HG02759 (cell line): ENCODE measurements around the gene DOCK4.
"Not testable (repeated sequence)": the region's sequence is repeated elsewhere in the genome, so short reads cannot be mapped to it uniquely, and the experiment has no call there.

Source experiments
- ATAC-seq: cut with Tn5 transposase; IDR thresholded peaks from one replicate; pipeline ENCODE4 v1.9.1; 2021; ENCODE audit warnings: mild to moderate bottlenecking, moderate library complexity; ENCODE audit not compliant: unreplicated experiment

Gene DOCK4, protein sequence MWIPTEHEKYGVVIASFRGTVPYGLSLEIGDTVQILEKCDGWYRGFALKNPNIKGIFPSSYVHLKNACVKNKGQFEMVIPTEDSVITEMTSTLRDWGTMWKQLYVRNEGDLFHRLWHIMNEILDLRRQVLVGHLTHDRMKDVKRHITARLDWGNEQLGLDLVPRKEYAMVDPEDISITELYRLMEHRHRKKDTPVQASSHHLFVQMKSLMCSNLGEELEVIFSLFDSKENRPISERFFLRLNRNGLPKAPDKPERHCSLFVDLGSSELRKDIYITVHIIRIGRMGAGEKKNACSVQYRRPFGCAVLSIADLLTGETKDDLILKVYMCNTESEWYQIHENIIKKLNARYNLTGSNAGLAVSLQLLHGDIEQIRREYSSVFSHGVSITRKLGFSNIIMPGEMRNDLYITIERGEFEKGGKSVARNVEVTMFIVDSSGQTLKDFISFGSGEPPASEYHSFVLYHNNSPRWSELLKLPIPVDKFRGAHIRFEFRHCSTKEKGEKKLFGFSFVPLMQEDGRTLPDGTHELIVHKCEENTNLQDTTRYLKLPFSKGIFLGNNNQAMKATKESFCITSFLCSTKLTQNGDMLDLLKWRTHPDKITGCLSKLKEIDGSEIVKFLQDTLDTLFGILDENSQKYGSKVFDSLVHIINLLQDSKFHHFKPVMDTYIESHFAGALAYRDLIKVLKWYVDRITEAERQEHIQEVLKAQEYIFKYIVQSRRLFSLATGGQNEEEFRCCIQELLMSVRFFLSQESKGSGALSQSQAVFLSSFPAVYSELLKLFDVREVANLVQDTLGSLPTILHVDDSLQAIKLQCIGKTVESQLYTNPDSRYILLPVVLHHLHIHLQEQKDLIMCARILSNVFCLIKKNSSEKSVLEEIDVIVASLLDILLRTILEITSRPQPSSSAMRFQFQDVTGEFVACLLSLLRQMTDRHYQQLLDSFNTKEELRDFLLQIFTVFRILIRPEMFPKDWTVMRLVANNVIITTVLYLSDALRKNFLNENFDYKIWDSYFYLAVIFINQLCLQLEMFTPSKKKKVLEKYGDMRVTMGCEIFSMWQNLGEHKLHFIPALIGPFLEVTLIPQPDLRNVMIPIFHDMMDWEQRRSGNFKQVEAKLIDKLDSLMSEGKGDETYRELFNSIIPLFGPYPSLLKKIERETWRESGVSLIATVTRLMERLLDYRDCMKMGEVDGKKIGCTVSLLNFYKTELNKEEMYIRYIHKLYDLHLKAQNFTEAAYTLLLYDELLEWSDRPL (N-terminal part only)

DNA sequence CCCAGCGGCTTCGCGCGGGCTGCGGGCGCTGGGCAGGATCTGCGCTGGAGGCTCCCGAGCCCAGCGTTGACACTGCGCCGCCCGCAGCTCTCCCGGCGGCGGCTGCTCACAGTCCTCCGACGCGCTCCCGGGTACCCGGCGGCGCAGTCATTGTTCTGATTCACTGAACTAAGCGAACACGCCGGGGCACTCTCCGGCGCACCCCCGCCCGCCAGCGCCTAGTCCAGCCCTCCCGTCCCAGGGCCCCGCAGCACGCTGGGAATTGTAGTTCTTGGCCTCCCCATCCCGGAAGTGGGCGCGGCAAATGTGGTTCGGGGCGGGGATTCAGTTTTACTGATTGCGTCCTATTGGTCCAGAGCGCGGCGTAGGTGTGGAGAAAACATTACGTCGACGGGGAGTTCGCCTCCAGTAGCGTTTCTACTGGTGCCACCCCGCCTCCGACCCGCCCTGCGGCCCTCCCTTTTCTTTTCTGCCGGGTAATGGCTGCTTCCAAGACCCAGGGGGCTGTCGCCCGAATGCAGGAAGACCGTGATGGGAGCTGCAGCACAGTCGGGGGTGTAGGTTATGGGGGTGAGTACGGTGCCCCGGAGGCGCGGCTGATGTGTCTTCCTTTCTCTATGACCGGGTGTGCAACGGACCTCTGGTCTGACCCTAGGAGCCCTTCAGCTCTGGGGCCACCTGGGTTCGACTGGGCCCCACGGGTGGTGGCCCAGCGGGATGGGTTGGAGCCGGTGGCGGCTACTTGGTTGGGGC lies at the start of gene DOCK4, which contains the start of gene ZNF277:
DOCK4 (minus strand) TSS at position 162 of the 753 bp plus-strand sequence. CDS start 261 bp downstream, outside the sequence.
ZNF277 (plus strand) TSS at position 458 of the 753 bp plus-strand sequence; CDS start at position 480, 22 bp downstream.
- ATAC-seq, result peak; percentile 93

DNA sequence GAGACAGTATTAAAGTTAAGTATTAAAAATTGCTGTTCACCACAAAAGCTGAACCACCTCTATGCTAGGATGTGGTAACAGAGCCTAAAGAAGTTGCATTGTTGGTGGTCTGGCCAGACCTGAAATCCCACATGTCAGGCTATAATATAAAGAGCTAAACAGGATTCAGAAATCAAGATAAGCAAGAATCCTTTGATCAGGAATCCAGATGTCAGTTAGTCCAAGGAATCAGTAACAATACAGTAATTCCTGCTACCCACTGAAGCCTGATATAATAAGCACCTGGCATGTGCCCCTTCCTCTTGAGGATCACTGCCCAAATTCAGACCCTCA lies 49.2 kb upstream of the DOCK4 start:
- ATAC-seq, result no peak

DNA sequence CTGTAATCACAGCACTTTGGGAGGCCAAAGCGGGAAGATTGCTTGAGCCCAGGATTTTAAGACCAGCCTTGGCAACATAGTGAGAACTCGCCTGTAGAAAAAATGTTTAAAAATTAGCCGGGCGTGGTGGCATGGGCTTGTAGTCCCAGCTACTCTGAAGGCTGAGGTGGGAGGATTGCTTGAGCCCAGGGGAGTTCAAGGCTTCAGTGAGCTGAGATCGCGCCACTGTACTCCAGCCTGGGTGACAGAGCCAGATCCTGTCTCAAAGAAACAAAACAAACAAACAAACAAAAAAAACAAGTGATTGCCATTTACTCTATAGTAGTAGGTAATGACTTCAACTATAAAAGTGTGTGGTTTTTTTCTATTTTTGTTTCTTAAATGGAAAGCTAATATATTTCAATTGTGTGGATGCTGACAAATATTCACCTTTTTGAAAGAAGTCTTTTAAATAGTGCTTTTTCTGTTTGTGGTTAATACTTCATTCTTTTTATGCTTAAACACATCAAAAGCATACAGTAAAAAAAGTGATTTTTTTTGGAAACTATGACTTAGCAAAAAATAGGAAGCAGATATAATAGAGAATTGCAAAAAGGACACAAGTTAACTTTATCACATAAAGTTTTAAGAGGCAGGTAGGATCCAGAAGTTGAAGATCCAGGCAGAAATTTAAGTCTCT lies 48.6 kb upstream of the DOCK4 start:
- no peak for ATAC-seq

DNA sequence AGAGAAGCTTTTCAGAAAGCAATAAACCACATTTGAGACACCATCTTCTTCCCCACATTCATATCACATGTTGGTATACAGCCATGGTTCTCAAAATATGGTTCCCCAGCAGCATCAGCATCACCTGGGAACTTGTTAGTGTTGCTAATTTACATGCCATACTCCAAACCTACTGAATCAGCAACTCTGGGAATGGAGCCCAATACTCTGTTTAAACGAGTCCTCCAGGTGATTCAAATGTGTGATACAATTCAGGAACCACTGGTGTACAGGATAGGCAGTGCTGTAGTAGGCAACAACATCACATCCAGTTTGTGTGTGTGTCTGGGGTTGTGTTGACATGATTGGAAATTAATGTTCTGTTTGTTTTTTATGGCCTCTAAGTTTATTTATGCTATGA lies 48.0 kb upstream of the DOCK4 start:
- ATAC-seq, result no peak

DNA sequence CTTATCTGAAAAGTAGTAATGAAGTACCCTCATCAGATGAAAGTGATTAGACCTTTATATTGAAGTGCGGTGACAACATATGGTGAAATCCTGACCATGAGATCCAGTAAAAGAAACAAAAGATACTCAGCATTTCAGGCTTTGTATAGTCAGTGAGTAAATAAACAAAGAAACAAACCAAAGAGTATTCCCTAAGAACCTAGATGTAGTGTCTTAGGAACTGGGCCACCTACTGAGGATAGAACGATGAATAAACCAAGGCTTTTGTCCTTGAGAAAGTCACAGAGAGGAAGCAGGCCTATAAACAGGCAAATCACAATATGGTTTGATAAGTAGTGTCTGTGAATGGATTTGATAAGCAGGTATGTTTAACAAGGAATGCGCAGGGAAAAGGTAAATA lies 46.5 kb upstream of the DOCK4 start:
- ATAC-seq, result no peak

DNA sequence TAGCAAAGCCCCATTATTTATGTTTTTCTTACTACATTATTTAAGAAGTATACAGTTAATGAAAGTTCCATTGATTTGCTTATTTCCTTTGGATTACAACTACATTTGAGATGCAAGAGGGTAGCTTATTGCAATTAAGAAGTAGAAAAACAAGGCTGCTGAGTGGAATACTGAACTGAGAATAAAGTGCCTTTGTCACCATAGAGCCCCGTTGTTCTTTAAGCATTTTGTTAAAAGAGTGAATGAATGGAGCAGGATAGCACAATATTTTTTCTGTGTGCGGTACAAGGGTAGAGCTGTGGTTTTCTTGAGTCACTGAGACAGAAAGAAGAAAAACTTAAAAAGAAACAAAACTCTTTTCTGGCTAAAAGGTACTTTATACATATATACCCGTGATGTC lies 45.9 kb upstream of the DOCK4 start:
- no peak for ATAC-seq

DNA sequence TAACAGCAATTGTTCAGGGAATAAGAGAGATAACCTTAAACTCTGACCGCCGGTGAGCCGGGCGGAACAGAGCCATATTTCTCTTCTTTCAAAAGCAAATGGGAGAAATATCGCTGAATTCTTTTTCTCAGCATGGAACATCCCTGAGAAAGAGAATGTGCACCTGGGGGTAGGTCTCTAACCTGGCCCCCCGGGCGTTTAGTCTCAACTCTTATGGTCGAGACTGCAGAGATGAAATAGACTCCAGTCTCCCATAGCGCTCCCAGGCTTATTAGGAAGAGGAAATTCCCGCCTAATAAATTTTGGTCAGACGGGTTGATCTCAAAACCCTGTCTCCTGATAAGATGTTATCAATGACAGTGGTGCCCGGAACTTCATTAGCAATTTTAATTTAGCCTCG lies 43.8 kb upstream of the DOCK4 start:
- ATAC-seq, result not testable (repeated sequence)

DNA sequence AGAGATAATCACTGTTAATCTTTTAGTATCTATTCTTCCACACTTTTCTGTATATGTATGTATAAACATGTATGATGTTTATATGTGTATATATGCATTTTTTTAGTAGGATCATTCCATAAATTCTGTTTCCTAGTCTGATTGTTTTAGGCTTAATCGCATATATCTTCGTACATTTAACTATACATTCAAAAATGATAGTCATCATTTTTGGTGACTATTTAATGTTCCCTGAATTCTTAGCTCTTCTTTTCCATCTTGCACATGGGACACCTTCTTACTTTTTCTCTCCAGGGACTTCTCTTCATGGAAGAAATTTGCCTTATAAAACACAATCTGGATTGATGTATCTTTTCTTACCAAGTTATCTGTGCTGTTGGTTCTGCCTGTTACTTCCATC lies 42.4 kb upstream of the DOCK4 start:
- no peak for ATAC-seq

DNA sequence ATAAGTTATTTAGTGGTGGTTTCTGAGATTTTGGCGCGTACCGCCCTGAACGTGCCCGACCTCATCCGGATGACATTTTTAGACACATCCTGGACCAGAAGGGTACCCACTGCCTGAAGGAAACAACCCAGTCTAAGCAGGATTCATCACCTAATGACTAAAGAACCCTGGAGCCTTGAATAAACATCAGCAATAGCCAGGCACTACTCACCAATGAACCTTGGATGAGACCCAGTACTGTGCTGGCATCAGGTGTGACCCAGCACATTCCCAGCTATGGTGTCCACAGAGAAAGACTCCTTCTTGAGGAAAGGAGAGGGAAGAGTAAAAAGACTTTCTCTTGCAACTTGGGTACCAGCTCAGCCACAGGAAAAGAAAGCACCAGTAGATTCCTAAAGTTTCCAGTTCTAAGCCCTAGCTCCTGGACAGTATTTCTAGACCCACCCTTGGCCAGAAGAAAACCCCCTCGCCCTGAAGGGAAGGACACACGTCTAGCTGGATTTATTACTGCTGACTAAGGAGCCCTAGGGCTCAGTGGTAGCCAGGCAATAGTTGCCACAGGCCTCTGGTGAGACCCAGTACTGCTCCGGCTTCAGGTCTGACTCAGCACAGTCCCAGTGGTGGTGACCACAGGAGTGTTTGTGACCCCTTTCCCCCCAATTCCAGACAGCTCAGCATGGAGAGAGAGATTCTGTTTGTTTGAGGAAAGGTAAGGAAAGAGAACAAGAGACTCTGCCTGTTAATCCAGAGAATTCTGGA lies 32.8 kb upstream of the DOCK4 start:
- ATAC-seq, result no peak

DNA sequence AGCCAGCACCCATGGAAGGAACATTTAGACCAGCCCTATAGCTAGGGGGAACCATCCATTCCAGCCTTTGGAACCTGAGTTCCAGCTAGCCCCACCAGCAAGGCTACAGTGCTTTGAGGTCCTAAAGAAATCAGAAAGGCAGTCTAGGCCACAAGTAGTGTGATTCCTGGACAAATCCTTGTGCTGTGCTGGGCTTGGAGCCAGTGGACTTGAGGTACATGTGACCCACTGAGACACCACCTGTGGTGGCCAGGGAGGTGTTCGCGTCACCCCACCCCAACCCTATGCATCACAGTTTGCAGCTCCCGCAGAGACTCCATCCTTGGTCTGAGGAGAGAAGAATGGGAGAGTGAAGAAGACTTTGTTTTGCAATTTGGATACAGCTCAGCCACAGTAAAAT lies 32.1 kb upstream of the DOCK4 start:
- ATAC-seq, result no peak

DNA sequence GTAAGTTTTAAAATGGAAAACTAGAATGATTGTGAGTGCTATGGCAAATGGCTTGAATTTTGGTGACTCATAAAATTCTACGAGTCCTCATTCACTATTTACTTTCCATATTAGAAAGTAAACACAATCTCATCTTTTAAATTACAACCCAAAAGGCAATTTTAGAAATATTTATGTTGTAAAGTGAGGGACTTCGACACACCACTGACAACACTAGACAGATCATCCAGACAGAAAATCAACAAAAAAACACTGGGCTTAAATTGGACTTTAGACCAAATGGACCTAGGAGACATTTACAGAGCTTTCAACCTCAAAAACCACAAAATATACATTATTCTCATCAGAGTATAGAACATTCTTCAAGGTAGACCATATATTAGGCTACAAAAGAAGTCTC lies 30.4 kb upstream of the DOCK4 start:
- ATAC-seq, result no peak

DNA sequence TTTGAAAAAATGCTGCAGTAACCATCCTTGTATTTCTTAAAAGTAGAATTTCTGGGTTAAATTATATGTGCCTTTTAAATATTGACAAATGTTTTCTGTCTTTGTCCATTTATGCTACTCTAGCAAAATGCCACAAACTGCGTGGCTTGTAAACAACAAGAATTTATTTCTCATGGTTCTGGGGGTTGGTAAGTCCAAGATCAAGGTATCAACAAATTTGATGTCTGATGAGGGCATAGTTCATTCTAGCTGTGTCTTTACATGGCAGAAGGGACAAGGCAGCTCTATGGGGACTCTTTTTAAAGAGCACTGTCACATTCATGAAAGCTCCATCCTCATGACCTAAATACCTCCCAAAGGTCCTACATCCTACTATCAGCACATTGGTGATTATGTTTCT lies 27.9 kb upstream of the DOCK4 start:
- ATAC-seq, result no peak

DNA sequence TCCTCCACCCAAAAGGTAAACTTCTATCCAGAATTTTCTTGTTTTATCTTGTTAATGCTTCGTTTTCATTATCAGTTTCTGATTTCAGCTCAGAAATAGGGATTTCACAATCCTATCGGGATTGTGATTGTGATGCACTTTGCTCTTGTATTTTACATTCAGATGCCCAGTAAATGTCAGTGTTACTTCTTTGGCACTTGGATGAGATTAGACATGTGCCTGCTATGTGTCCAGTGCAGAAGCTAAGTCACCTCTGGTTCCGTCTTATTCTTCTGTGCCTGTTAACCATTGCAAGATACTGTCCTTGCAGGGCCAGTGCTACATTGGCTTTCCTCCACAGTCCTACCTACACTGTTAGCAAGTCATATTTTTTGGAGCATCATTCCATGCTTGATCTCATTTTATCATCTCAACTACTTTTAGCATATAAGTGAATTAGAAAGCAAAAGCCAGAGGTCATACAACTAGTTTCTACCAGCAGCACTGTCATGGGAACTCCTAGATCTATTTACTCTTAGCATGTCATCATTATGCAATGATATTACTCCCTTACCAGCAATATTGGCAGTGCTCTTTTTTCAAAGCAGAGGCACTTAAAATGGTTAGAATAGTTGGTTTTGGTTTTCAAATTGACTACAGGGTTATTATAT lies 27.0 kb upstream of the DOCK4 start:
- no peak for ATAC-seq

DNA sequence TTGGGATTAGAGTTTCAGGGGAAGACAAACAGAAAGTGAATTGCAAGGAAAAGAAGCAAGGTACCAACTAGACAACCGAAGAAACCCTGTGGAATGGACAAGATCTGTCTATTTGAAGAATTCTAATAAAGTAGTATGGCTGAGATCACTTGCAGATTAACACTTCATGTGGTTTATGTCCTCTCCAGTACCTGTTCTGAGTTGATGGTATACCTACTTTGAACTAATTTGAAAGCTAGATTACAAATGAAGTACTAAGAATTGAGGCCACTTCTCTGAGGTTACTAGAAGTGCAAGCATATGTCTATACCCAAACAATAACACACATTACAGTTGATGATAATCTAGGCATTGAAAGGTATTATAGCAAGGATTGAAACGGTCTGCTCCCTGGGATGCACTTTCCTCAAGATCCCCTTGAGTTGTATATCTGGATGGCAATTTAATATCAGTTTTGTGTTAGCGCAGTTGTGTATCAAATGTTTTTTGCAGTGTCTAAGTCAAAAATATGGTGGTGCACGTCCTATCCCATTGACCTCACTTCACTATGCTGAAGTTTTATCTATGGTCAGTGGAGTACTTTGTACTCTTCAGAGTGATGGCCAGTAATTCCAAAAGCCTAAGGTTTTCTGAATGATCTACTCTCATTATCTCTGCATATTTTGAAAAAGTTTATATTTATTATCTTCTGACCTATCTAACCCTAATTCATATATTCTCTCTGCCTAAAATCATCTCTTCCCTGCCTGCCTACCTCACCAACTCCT lies 26.2 kb upstream of the DOCK4 start:
- ATAC-seq, result no peak

DNA sequence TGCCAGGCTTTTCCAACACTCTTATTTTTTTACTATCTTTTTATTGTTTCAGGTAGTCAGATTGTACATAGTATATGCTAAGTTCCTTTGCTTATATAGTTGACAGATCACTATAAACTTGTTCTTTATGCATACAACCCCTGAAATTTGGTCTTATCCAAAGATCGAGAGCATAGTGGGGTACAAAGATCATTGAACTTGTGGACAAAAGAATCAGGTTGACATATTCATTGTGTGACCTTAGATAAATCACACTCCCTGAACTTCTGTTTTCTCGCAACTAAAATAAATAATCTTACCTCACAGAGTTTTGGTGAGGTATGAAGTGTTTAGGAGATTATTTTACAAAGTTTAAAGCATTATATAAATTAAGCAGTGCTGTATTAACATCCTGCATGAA lies 22.4 kb upstream of the DOCK4 start:
- no peak for ATAC-seq

DNA sequence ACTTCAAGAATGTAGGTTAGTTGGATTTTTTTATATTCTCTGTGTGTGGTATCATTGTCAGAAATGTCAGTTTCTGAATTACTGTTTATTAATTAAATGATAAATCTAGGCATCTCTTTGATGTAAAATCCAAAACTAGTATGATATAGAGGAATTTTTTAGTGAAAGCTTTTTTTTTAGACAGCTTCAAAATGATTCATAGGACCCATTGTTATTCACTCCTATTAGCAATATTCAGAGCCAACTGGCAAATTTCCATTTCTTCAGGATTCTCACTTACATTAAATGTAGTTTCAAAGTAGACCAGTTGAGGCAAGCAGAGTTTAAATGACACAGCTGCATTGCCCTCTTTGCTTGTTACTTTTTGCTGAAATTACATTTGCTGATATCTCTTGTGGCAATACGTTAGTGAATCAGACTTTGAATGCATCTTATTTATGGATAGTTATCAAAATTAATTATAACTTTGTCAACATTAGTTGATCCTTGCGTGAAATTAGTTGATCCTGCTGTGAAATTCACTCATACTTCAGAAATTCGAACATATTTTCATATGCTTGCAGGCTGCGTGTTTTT lies 20.6 kb upstream of the DOCK4 start:
- ATAC-seq, result no peak

DNA sequence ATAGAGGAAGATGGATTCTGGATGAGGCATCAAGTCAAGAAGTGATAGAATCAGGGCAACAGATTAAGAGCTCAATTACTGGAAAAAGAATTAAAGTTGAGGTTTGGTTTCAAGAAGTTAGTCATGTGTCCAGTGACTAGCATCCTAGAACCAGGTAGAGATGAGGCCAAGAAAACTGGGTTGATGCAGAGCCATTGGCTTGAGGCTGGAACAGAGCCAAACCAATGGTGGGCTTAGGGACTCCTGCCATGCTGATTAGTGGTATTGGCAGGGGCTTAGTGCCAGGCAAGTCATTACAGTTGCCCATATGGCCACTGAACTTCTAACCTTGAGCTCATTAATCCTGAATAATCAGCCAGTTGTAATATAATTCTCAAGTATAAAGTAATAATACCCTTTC lies 18.8 kb upstream of the DOCK4 start:
- ATAC-seq, result no peak

DNA sequence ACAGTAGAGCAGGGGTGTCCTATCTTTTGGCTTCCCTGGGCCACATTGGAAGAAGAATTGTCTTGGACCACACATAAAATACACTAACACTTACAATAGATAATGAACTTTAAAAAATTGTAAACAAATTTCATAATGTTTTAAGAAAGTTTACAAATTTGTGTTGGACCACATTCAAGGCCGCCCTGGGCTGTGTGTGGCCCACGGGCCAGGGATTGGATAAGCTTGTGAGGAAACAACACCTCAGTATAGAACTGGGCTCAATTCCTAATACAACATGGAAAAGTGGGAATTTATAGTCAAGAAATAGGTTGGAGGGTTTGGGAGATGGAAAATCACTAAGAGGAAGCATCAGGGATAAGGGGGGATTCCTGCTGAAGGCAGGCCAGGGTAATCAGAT lies 18.0 kb upstream of the DOCK4 start:
- no peak for ATAC-seq
